HCT116 (cell line): Measurements from ENCODE around the gene GLRX. TPM values are rescaled to one million over a fixed set of nuclear protein-coding genes. Genes with fewer than 3 reads are reported as not detected.

Experiments
- CBX3 ChIP-seq: IDR thresholded peaks from 2 replicates; pipeline ENCODE4 v1.6.1; 2012; ENCODE audit warnings: low read depth
- EZH2phosphoT487 ChIP-seq: fragments of 200-600 bp; IDR thresholded peaks from 2 replicates; pipeline ENCODE4 v1.6.1; 2018; ENCODE audit warnings: antibody characterized with exemption, borderline replicate concordance
- FOSL1 ChIP-seq: IDR thresholded peaks from 2 replicates; pipeline ENCODE4 v1.6.1; 2012; ENCODE audit warnings: low read depth
- JUND ChIP-seq: IDR thresholded peaks from 2 replicates; pipeline ENCODE4 v1.6.1; 2012
- SIN3A ChIP-seq: IDR thresholded peaks from 2 replicates; pipeline ENCODE4 v1.6.1; 2012; ENCODE audit warnings: low read depth
- SP1 ChIP-seq: IDR thresholded peaks from 2 replicates; pipeline ENCODE4 v1.6.1; 2012; ENCODE audit warnings: low read depth
- TCF7L2 ChIP-seq: IDR thresholded peaks from 2 replicates; pipeline ENCODE4 v1.7.0; 2011; ENCODE audit warnings: borderline replicate concordance, inconsistent platforms; ENCODE audit not compliant: insufficient read depth, insufficient read length; ENCODE audit errors: extremely low read depth
- YY1 ChIP-seq: IDR thresholded peaks from 2 replicates; pipeline ENCODE4 v1.6.1; 2011; ENCODE audit warnings: low read length, low read depth, moderate library complexity, mild to moderate bottlenecking; ENCODE audit not compliant: insufficient replicate concordance; ENCODE audit errors: extremely low read depth
- total RNA-seq: library from RNA; stranded (reverse); gene quantifications from one replicate; pipeline ENCODE4 v1.2.1, GENCODE V29; 2021; ENCODE audit not compliant: unreplicated experiment
- TF ChIP-seq, protein P1 (sequence below): IDR thresholded peaks from 2 replicates; pipeline ENCODE4 v1.6.1; 2011; ENCODE audit warnings: mild to moderate bottlenecking, low read length, moderate library complexity; ENCODE audit not compliant: insufficient replicate concordance; ENCODE audit errors: extremely low read depth
- TF ChIP-seq, protein P2 (sequence below): IDR thresholded peaks from 2 replicates; pipeline ENCODE4 v1.6.1; 2012

Gene GLRX
- total RNA-seq, 1 experiment from 2014 or later: 29.3 TPM

DNA sequence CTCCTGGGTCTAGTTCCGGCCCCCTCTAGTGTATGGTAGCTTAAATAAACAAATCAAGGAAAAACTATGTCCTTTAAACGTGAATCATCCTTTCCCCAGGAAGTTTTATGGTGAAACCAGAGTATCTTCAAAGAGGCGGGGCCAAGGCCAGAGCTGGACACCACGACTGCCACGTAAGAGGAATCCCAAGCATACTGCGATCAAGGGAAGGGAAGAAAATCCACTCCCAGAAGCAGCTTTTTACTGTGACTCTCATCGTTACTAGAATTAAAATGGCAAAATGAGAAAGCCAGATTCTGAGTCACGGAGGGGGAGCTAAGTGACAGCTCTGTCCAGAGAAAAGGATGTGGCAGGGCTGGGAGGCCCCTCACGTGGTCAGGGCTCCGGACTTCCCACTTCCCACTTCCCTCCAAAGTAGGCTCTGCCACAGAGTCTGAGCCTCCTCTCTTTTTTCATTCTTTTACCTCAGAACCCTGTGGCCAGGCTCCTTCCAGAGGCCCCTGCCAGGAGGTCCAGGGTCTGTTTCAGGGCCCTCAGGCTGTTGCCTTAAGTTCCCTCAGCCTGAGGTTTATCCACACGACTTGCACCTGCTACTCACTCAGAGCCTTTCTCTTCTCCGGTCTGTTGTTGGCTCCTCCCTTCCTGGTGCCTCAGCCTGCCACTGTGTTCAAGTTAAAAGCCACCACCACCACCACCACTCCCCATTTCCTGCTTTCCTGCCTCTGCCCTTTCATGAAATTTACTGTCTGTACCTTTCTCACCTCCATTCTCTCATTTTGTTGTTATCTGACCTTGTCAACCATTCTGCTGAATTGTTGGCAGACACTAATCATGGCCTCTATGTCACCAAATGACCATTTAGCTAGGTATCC is 1.4 kb upstream of the GLRX start (continued):
- TF ChIP-seq TCF7L2 (peak; percentile 29), CBX3 (peak; percentile 9; the same call in 1 of the 2 replicates), JUND (peak; percentile 92), EZH2phosphoT487 (no peak), FOSL1 (peak; percentile 80), SIN3A (peak; percentile 60; the same call in 1 of the 2 replicates), SP1 (peak; percentile 89), YY1 (peak; percentile 35)
- TF ChIP-seq, protein P1, sequence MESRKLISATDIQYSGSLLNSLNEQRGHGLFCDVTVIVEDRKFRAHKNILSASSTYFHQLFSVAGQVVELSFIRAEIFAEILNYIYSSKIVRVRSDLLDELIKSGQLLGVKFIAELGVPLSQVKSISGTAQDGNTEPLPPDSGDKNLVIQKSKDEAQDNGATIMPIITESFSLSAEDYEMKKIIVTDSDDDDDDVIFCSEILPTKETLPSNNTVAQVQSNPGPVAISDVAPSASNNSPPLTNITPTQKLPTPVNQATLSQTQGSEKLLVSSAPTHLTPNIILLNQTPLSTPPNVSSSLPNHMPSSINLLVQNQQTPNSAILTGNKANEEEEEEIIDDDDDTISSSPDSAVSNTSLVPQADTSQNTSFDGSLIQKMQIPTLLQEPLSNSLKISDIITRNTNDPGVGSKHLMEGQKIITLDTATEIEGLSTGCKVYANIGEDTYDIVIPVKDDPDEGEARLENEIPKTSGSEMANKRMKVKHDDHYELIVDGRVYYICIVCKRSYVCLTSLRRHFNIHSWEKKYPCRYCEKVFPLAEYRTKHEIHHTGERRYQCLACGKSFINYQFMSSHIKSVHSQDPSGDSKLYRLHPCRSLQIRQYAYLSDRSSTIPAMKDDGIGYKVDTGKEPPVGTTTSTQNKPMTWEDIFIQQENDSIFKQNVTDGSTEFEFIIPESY: no peak
- TF ChIP-seq, protein P2, sequence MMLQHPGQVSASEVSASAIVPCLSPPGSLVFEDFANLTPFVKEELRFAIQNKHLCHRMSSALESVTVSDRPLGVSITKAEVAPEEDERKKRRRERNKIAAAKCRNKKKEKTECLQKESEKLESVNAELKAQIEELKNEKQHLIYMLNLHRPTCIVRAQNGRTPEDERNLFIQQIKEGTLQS: no peak
